ENCODE data around the gene WFDC1.

Gene WFDC1

GRCh38 chr16:84302111-84302954 is 7.7 kb downstream of the WFDC1 start:
- DNase-seq (ENCODE audit: low read depth in 3 of 3, low spot score in 1 of 3), result no peak

- no peak for DNase-seq (ENCODE audit: low read depth in 3 of 3, low spot score in 1 of 3)
These were observed 8.3 kb downstream of the WFDC1 start for GRCh38 chr16:84303023-84303422.

- DNase-seq (ENCODE audit: low read depth in 3 of 3, low spot score in 1 of 3), result no peak
These were observed 8.8 kb downstream of the WFDC1 start for GRCh38 chr16:84303516-84303915.

GRCh38 chr16:84306564-84306963 is 11.9 kb downstream of the WFDC1 start:
- no peak for DNase-seq (ENCODE audit: low read depth in 3 of 3, low spot score in 1 of 3)

- DNase-seq (ENCODE audit: low read depth in 3 of 3, low spot score in 1 of 3), result no peak
These were observed 12.7 kb downstream of the WFDC1 start for GRCh38 chr16:84307209-84307954.

- no peak for DNase-seq (ENCODE audit: low read depth in 3 of 3, low spot score in 1 of 3)
These were observed 13.4 kb downstream of the WFDC1 start for GRCh38 chr16:84308120-84308519.

GRCh38 chr16:84310642-84311041 is 16.0 kb downstream of the WFDC1 start:
- no peak for DNase-seq (ENCODE audit: low read depth in 3 of 3, low spot score in 1 of 3)

GRCh38 chr16:84312783-84313382 is 18.2 kb downstream of the WFDC1 start:
- DNase-seq (ENCODE audit: low read depth in 3 of 3, low spot score in 1 of 3), result no peak

- DNase-seq (ENCODE audit: low read depth in 3 of 3, low spot score in 1 of 3), result no peak
These were observed 19.2 kb downstream of the WFDC1 start for GRCh38 chr16:84313921-84314320.

- no peak for DNase-seq (ENCODE audit: low read depth in 3 of 3, low spot score in 1 of 3)
These were observed 19.7 kb downstream of the WFDC1 start for GRCh38 chr16:84314373-84314772.

- DNase-seq (ENCODE audit: low read depth in 3 of 3, low spot score in 1 of 3), result no peak
These were observed 20.1 kb downstream of the WFDC1 start for GRCh38 chr16:84314814-84315213.

- DNase-seq (ENCODE audit: low read depth in 3 of 3, low spot score in 1 of 3), result no peak
These were observed 20.7 kb downstream of the WFDC1 start for GRCh38 chr16:84315422-84315821.

- no peak for DNase-seq (ENCODE audit: low read depth in 3 of 3, low spot score in 1 of 3)
These were observed 23.7 kb downstream of the WFDC1 start for GRCh38 chr16:84318091-84318975.

GRCh38 chr16:84319146-84319760 is 24.6 kb downstream of the WFDC1 start:
- DNase-seq (ENCODE audit: low read depth in 3 of 3, low spot score in 1 of 3), result no peak

- DNase-seq (ENCODE audit: low read depth in 3 of 3, low spot score in 1 of 3), result no peak
These were observed 25.8 kb downstream of the WFDC1 start for GRCh38 chr16:84320511-84320910.

GRCh38 chr16:84321932-84322331 is 27.3 kb downstream of the WFDC1 start:
- no peak for DNase-seq (ENCODE audit: low read depth in 3 of 3, low spot score in 1 of 3)

GRCh38 chr16:84322749-84323148 is 28.1 kb downstream of the WFDC1 start:
- DNase-seq (ENCODE audit: low read depth in 3 of 3, low spot score in 1 of 3), result no peak

- no peak for DNase-seq (ENCODE audit: low read depth in 3 of 3, low spot score in 1 of 3)
These were observed 28.9 kb downstream of the WFDC1 start for GRCh38 chr16:84323606-84324005.

- no peak for DNase-seq (ENCODE audit: low read depth in 3 of 3, low spot score in 1 of 3)
These were observed 30.0 kb downstream of the WFDC1 start for GRCh38 chr16:84324434-84325262.

- DNase-seq (ENCODE audit: low read depth in 3 of 3, low spot score in 1 of 3), result no peak
These were observed 31.9 kb downstream of the WFDC1 start for GRCh38 chr16:84326545-84326944.
